ENCODE data around the gene FSTL3.
"Not testable (repeated sequence)": the region's sequence is repeated elsewhere in the genome, so short reads cannot be mapped to it uniquely, and the experiment has no call there.

FSTL3 gene

GRCh38 chr19:682678-683320, 6.6 kb downstream of the FSTL3 start:
- no peak for DNase-seq

- DNase-seq, result no peak
These were observed 9.3 kb downstream of the FSTL3 start for GRCh38 chr19:685454-685931.

GRCh38 chr19:686589-687297, 10.6 kb downstream of the FSTL3 start:
- no peak for DNase-seq

- no peak for DNase-seq
These were observed 11.5 kb downstream of the FSTL3 start for GRCh38 chr19:687569-688166.

- DNase-seq, result no peak
These were observed 12.0 kb downstream of the FSTL3 start for GRCh38 chr19:688214-688613.

- DNase-seq, result no peak
These were observed 12.8 kb downstream of the FSTL3 start for GRCh38 chr19:688992-689391.

- DNase-seq, result no peak
These were observed 14.0 kb downstream of the FSTL3 start for GRCh38 chr19:690203-690602.

- DNase-seq, result no peak
These were observed 18.5 kb downstream of the FSTL3 start for GRCh38 chr19:694481-695351.

- no peak for DNase-seq
These were observed 19.3 kb downstream of the FSTL3 start, which contains the start of gene PRSS57 for GRCh38 chr19:695352-695949. TSS of gene PRSS57 (minus strand) at chr19:695452. CDS start at chr19:695430, 22 bp downstream.

GRCh38 chr19:698529-698928, 22.3 kb downstream of the FSTL3 start:
- DNase-seq, result not testable (repeated sequence)

- not testable (repeated sequence) for DNase-seq
These were observed 23.7 kb downstream of the FSTL3 start for GRCh38 chr19:699885-700284.

- not testable (repeated sequence) for DNase-seq
These were observed 26.7 kb downstream of the FSTL3 start for GRCh38 chr19:702847-703246.

GRCh38 chr19:703329-703650, 27.1 kb downstream of the FSTL3 start:
- no peak for DNase-seq

GRCh38 chr19:703651-704446, 27.7 kb downstream of the FSTL3 start:
- DNase-seq, result peak; percentile 65 to 66

- no peak for DNase-seq
These were observed 28.2 kb downstream of the FSTL3 start for GRCh38 chr19:704447-704741.

- DNase-seq, result no peak
These were observed 32.3 kb downstream of the FSTL3 start, which contains the start of gene PALM for GRCh38 chr19:708154-709143. TSS of gene PALM (plus strand) at chr19:708935. CDS start at chr19:709147, 212 bp downstream.

GRCh38 chr19:709196-709964, 33.2 kb downstream of the FSTL3 start:
- DNase-seq, result no peak

- DNase-seq, result no peak
These were observed 33.9 kb downstream of the FSTL3 start for GRCh38 chr19:709965-710571.

- no peak for DNase-seq
These were observed 34.6 kb downstream of the FSTL3 start for GRCh38 chr19:710767-711166.

Measured in activated CD4-positive, alpha-beta T cell treated with anti-CD3 and anti-CD28 coated beads, Interleukin-2, amount 50 U/mL, for 48 hours (primary cell).